Measurements from ENCODE around the gene KRTAP10-3. TPM values are rescaled to one million over a fixed set of nuclear protein-coding genes. Genes with fewer than 3 reads are reported as not detected.

KRTAP10-3 gene
- total and polyA plus RNA-seq, 9 of the 15 experiments (the other 6 are each of a cell fraction or from before 2014, with no cell fraction given) = not detected

- H2AFZ ChIP-seq (ENCODE audit: low read depth, low read length) = no peak overlapping the region
- in situ Hi-C loops (cut with MboI) (no loop called here), intact Hi-C loops (cut with micrococcal nuclease) (no loop called here)
- H3K4me2 ChIP-seq (ENCODE audit: insufficient read depth, low read length) = no peak overlapping the region
- no peaks in the 10 kb centered on the region for H3K9me1 ChIP-seq (ENCODE audit: control insufficient read depth, insufficient read depth, low read length)
- H3K27me3 ChIP-seq (ENCODE audit: control insufficient read depth in 2 of 2, insufficient read depth in 2 of 2, low read length in 2 of 2) = peaks cover 9 to 43% of the 10 kb centered on the region in 2 experiments
- DNase-seq (ENCODE audit: extremely low read depth in 1 of 4, low spot score in 3 of 4) (no peak), FAIRE-seq (no peak), ATAC-seq (no peak)
- peaks cover 0 to 16% of the 10 kb centered on the region in 2 experiments; a peak in 1 of 5 replicates for H3K4me1 ChIP-seq (replicated peaks in 1 of 2; ENCODE audit: control insufficient read depth in 2 of 2, insufficient read depth in 2 of 2, low read length in 2 of 2)
- H3K9me3 ChIP-seq (replicated peaks; ENCODE audit: control insufficient read depth, insufficient read depth, low read depth, low read length) = no peaks in the 10 kb centered on the region
- 6% methylated on average over 19 of the region's 21 CpGs for WGBS (ENCODE audit: insufficient coverage, low coverage, missing lambda C conversion rate)
- H3K79me2 ChIP-seq (ENCODE audit: control insufficient read depth, insufficient read depth, low read length) = no peaks in the 10 kb centered on the region
- H3K36me3 ChIP-seq (ENCODE audit: control insufficient read depth, insufficient read depth, low read length) = no peaks in the 10 kb centered on the region
- POLR2A ChIA-PET = interaction anchor here (0.9 kb wide), 1 partner anchor 8 kb away, joined by 3 read pairs; no protein-coding TSS in a partner anchor
- no peak overlapping the region for H3K4me3 ChIP-seq
- H3K27ac ChIP-seq (ENCODE audit: extremely low read depth, low read depth, low read length) = no peak overlapping the region
- CTCF ChIA-PET (ENCODE audit: low intra/inter-chr PET ratio) = no interaction called here
- no peak overlapping the region for H3K9ac ChIP-seq (ENCODE audit: insufficient read depth in 1 of 2, low read depth in 2 of 2, low read length in 2 of 2)
- no TSS peak for BruUV-seq (replicated peaks)
- H4K20me1 ChIP-seq (replicated peaks; ENCODE audit: control insufficient read depth, insufficient read depth, low read length) = no peaks in the 10 kb centered on the region
- TF ChIP-seq GABPB1 (CRISPR knock-in tag; IDR thresholded peaks at IDR 0.05) (no peak), HSF4 (CRISPR knock-in tag; IDR thresholded peaks at IDR 0.05; ENCODE audit: borderline replicate concordance) (no peak), ARID1B (IDR thresholded peaks at IDR 0.05) (no peak), MCM7 (IDR thresholded peaks at IDR 0.05) (no peak), DEAF1 (CRISPR knock-in tag; IDR thresholded peaks at IDR 0.05) (no peak), ZNF644 (tag; IDR thresholded peaks at IDR 0.05; ENCODE audit: low read depth) (no peak), NONO (IDR thresholded peaks at IDR 0.05; ENCODE audit: low read depth in 2 of 2, low read length in 1 of 2) (no peak), MAFK (IDR thresholded peaks at IDR 0.05; ENCODE audit: low read length) (no peak), MTA3 (IDR thresholded peaks at IDR 0.05; ENCODE audit: borderline replicate concordance) (no peak)
- TF ChIP-seq, protein P1, sequence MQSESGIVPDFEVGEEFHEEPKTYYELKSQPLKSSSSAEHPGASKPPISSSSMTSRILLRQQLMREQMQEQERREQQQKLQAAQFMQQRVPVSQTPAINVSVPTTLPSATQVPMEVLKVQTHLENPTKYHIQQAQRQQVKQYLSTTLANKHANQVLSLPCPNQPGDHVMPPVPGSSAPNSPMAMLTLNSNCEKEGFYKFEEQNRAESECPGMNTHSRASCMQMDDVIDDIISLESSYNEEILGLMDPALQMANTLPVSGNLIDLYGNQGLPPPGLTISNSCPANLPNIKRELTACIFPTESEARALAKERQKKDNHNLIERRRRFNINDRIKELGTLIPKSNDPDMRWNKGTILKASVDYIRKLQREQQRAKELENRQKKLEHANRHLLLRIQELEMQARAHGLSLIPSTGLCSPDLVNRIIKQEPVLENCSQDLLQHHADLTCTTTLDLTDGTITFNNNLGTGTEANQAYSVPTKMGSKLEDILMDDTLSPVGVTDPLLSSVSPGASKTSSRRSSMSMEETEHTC (IDR thresholded peaks at IDR 0.05) = no peak
- TF ChIP-seq, protein P2, sequence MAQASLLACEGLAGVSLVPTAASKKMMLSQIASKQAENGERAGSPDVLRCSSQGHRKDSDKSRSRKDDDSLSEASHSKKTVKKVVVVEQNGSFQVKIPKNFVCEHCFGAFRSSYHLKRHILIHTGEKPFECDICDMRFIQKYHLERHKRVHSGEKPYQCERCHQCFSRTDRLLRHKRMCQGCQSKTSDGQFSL (CRISPR knock-in tag; IDR thresholded peaks at IDR 0.05) = no peak
- TF ChIP-seq, protein P2 (tag; IDR thresholded peaks at IDR 0.05) = no peak
- TF ChIP-seq, protein P3, sequence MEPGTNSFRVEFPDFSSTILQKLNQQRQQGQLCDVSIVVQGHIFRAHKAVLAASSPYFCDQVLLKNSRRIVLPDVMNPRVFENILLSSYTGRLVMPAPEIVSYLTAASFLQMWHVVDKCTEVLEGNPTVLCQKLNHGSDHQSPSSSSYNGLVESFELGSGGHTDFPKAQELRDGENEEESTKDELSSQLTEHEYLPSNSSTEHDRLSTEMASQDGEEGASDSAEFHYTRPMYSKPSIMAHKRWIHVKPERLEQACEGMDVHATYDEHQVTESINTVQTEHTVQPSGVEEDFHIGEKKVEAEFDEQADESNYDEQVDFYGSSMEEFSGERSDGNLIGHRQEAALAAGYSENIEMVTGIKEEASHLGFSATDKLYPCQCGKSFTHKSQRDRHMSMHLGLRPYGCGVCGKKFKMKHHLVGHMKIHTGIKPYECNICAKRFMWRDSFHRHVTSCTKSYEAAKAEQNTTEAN (CRISPR knock-in tag; IDR thresholded peaks at IDR 0.05) = no peak
- TF ChIP-seq, protein P4, sequence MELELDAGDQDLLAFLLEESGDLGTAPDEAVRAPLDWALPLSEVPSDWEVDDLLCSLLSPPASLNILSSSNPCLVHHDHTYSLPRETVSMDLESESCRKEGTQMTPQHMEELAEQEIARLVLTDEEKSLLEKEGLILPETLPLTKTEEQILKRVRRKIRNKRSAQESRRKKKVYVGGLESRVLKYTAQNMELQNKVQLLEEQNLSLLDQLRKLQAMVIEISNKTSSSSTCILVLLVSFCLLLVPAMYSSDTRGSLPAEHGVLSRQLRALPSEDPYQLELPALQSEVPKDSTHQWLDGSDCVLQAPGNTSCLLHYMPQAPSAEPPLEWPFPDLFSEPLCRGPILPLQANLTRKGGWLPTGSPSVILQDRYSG (tag; conservative IDR thresholded peaks at IDR 0.05; ENCODE audit: low read depth) = no peak
These were observed 43.9 kb upstream of the KRTAP10-3 start for GRCh38 chr21:44602463-44602850.
